Aortic smooth muscle cell (primary cell): Measurements from ENCODE around the gene KRTAP7-1. TPM values are rescaled to one million over a fixed set of nuclear protein-coding genes. Genes with fewer than 3 reads are reported as not detected.

ENCODE experiments used
- total RNA-seq: library from RNA; depleted of rRNA; stranded (reverse); fragments of >200 nt; gene quantifications from 2 replicates; pipeline ENCODE4 v1.2.3, GENCODE V29; 2014

The KRTAP7-1 gene, protein sequence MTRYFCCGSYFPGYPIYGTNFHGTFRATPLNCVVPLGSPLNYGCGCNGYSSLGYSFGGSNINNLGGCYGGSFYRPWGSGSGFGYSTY
- total RNA-seq: not detected in 2 replicates

GRCh38 chr21:30829659-30830058 is at the start of gene KRTAP7-1:
KRTAP7-1 (minus strand) TSS chr21:30829759; CDS start chr21:30829698, 61 bp downstream.

GRCh38 chr21:30813174-30813573 is 16.4 kb downstream of the KRTAP7-1 start, which contains the start of gene KRTAP8-1:
KRTAP8-1 (minus strand) TSS chr21:30813274; CDS start chr21:30813220, 54 bp downstream.

Other genes starting within 250 kb of the KRTAP7-1 start
- not detected in 2 replicates for gene KRTAP22-2, start 239.4 kb downstream of the KRTAP7-1 start, total RNA-seq
- gene KRTAP6-3, start 237.3 kb downstream of the KRTAP7-1 start, total RNA-seq: not detected in 2 replicates
- not detected in 2 replicates for gene KRTAP6-2, start 230.9 kb downstream of the KRTAP7-1 start, total RNA-seq
- gene KRTAP22-1, start 228.7 kb downstream of the KRTAP7-1 start, total RNA-seq: not detected in 2 replicates
- gene KRTAP6-1, start 215.8 kb downstream of the KRTAP7-1 start, total RNA-seq: not detected in 2 replicates
- gene KRTAP20-1, start 213.3 kb downstream of the KRTAP7-1 start, total RNA-seq: not detected in 2 replicates
- not detected in 2 replicates for gene KRTAP20-4, start 209.1 kb downstream of the KRTAP7-1 start, total RNA-seq
- not detected in 2 replicates for gene KRTAP20-2, start 194.6 kb downstream of the KRTAP7-1 start, total RNA-seq
- not detected in 2 replicates for gene KRTAP20-3, start 186.9 kb downstream of the KRTAP7-1 start, total RNA-seq
- gene KRTAP21-3, start 111.0 kb downstream of the KRTAP7-1 start, total RNA-seq: not detected in 2 replicates
- gene KRTAP21-2, start 82.5 kb downstream of the KRTAP7-1 start, total RNA-seq: not detected in 2 replicates
- not detected in 2 replicates for gene KRTAP21-1, start 74.3 kb downstream of the KRTAP7-1 start, total RNA-seq
- gene KRTAP8-1, start 16.5 kb downstream of the KRTAP7-1 start, total RNA-seq: not detected in 2 replicates
- not detected in 2 replicates for gene KRTAP11-1, start 51.8 kb upstream of the KRTAP7-1 start, total RNA-seq
- gene KRTAP19-8, start 208.7 kb upstream of the KRTAP7-1 start, total RNA-seq: not detected in 2 replicates